Ovary (tissue), 9 donors: Measurements from ENCODE around the gene HHIPL1. TPM values are rescaled to one million over a fixed set of nuclear protein-coding genes. Genes with fewer than 3 reads are reported as not detected.

Experiments
- DNase-seq, 5 donors: peaks; one replicate each; pipeline ENCODE4 v3.0.0-alpha.2; 2019 to 2020
- H3K27ac ChIP-seq, 2 donors: fragments of 200-600 bp; one replicate each; pipeline versions ENCODE4 v1.5.1 to v1.8.0; 2019 to 2022
- H3K27me3 ChIP-seq: fragments of 200-600 bp; one replicate; pipeline ENCODE4 v1.8.0; 2022
- H3K36me3 ChIP-seq: fragments of 200-600 bp; sonication (generic); one replicate; pipeline ENCODE4 v1.5.1; 2019
- H3K4me1 ChIP-seq: one replicate; pipeline ENCODE4 v1.8.1; 2013; ENCODE audit warnings: mild to moderate bottlenecking, moderate library complexity; ENCODE audit not compliant: insufficient read depth
- H3K4me3 ChIP-seq: fragments of 200-600 bp; sonication (generic); one replicate; pipeline ENCODE4 v1.5.1; 2017
- H3K9me3 ChIP-seq, 2 donors: fragments of 200-600 bp in 1 of 2; sonication (generic) in 1 of 2; one replicate each; pipeline versions ENCODE4 v1.5.1 to v1.8.1; 2013 to 2019; ENCODE audit warnings: mild to moderate bottlenecking in 1 of 2, moderate library complexity in 1 of 2
- CTCF ChIP-seq, 3 donors: fragments of 450-650 bp in 2 of 3; fragments of 200-600 bp in 1 of 3; IDR thresholded peaks; one replicate each; pipeline versions ENCODE4 v1.5.1 to v1.8.0; 2016 to 2022; ENCODE audit warnings: antibody characterized with exemption in 3 of 3, mild to moderate bottlenecking in 1 of 3
- EP300 ChIP-seq: sonication (generic); formaldehyde crosslinking; IDR thresholded peaks from one replicate; pipeline ENCODE4 v1.6.1; 2017; ENCODE audit warnings: antibody characterized with exemption
- POLR2A ChIP-seq: fragments of 450-650 bp; IDR thresholded peaks from one replicate; pipeline ENCODE4 v1.6.1; 2017; ENCODE audit warnings: antibody characterized with exemption, mild to moderate bottlenecking, moderate library complexity
- WGBS, 3 donors: extraction: QIAGEN DNeasy Blood & Tissue Kit in 1 of 3; methylation state at CpG; one replicate each; pipeline versions ENCODE4 v1.1.5 to v1.1.7; 2013 to 2017; 5-methylcytosine and 5-hydroxymethylcytosine counted together
- intact Hi-C, 4 donors: fragments of 100-400 bp; cut with DNase I; formaldehyde crosslinking; loops; one replicate each; pipeline versions ENCODE4 v1.11.0 to v1.15.1; 2022 to 2023
- polyA plus RNA-seq, 2 donors: library from polyadenylated mRNA; stranded (reverse); fragments of 200-250 nt in 1 of 2; fragments of 350-450 nt in 1 of 2; fragmentation: Illumina TruSeq in 1 of 2; extraction: RNeasy Lipid Tissue Mini Kit (QIAGEN cat#74804) in 1 of 2; gene quantifications; one replicate each; pipeline ENCODE4 v1.2.3, GENCODE V29; 2013 to 2014
- total RNA-seq, 7 donors: library from RNA; depleted of rRNA in 2 of 7; stranded (reverse); fragments of >200 nt in 2 of 7; fragmentation: NEBNext Ultra II Directional in 3 of 7; extraction: Animal tissue kit (Norgen Biotek cat#: 25700) in 3 of 7; gene quantifications; one replicate each; pipeline versions ENCODE4 v1.1.0 to v1.2.4, GENCODE V29; 2016 to 2023
- donor health status: DM: no; HTN: no; CAD: no; lungs with moderate emphysema.
- donor health status: DM: no; HTN: no; CAD: no.
- donor health status: Bipolar disorder and iron deficiency.
- donor health status: DM: yes; HTN: yes; CAD: no.
- donor health status: DM: no; HTN: no; CAD: no.
- donor health status: DM: yes; HTN: yes; CAD: no.

HHIPL1 gene
- total and polyA plus RNA-seq, 9 donors, result 0.48 to 3.8 (median 2.1) TPM

- Histone ChIP-seq H3K27me3 (no peaks in the 10 kb centered on the region), H3K9me3 (no peaks in the 10 kb centered on the region), H3K36me3 (no peaks in the 10 kb centered on the region), H3K4me1 (peaks cover 23% of the 10 kb centered on the region), H3K27ac (no peak overlapping the region), H3K4me3 (no peak overlapping the region)
- no peak for TF ChIP-seq EP300
- TF ChIP-seq POLR2A, result no peak
- no peak for TF ChIP-seq CTCF (IDR thresholded peaks at IDR 0.05)
- WGBS, 3 donors, result 94 to 95% (median 95%) methylated on average over 20 of the region's 20 CpGs
- intact Hi-C loops, result no loop called here
- DNase-seq, result no peak
Observed at GRCh38 chr14:99597911-99598600, 46.9 kb upstream of the HHIPL1 start.

DNA sequence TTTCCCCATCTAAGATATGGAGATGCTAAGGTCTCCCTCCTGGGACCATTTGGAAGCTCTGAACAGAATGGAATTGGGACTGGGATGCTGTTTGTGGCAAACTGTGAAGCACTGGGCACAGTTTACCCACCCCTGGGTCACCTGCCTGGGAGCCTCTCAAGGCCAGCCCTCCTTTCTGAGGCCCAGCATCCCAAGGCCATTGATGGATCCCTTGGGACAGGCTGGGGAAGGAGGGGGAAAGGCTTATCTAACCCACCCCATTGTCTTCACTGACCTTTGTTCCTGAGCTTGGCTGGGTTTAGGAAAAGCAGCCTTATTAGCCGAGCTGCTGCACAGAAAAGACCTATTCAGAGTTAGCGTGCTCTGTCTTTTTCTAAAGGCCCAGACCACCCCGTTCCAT lies 46.2 kb upstream of the HHIPL1 start:
- no peak for DNase-seq
- H3K27ac ChIP-seq, result no peak overlapping the region
- no peak for TF ChIP-seq POLR2A
- no peak for TF ChIP-seq CTCF (IDR thresholded peaks at IDR 0.05)
- no peak for TF ChIP-seq EP300
- no peaks in the 10 kb centered on the region for H3K36me3 ChIP-seq
- no peaks in the 10 kb centered on the region for H3K27me3 ChIP-seq
- H3K9me3 ChIP-seq, result no peaks in the 10 kb centered on the region
- H3K4me1 ChIP-seq, result peaks cover 27% of the 10 kb centered on the region
- H3K4me3 ChIP-seq, result no peak overlapping the region
- intact Hi-C loops, result no loop called here
- WGBS, 3 donors, result 61 to 90% (median 72%) methylated on average over 3 of the region's 3 CpGs

- no peak overlapping the region for H3K4me3 ChIP-seq
- no peak overlapping the region for H3K27ac ChIP-seq
- 80 to 91% (median 86%) methylated on average over 6 of the region's 6 CpGs for WGBS, 3 donors
- no peaks in the 10 kb centered on the region for H3K27me3 ChIP-seq
- no peak for DNase-seq
- no peak for TF ChIP-seq EP300
- no peak for TF ChIP-seq POLR2A
- no peak for TF ChIP-seq CTCF (IDR thresholded peaks at IDR 0.05)
- peaks cover 27% of the 10 kb centered on the region for H3K4me1 ChIP-seq
- H3K9me3 ChIP-seq, result no peaks in the 10 kb centered on the region
- intact Hi-C loops, result no loop called here
- H3K36me3 ChIP-seq, result no peaks in the 10 kb centered on the region
Observed at GRCh38 chr14:99599393-99599792, 45.5 kb upstream of the HHIPL1 start.

DNA sequence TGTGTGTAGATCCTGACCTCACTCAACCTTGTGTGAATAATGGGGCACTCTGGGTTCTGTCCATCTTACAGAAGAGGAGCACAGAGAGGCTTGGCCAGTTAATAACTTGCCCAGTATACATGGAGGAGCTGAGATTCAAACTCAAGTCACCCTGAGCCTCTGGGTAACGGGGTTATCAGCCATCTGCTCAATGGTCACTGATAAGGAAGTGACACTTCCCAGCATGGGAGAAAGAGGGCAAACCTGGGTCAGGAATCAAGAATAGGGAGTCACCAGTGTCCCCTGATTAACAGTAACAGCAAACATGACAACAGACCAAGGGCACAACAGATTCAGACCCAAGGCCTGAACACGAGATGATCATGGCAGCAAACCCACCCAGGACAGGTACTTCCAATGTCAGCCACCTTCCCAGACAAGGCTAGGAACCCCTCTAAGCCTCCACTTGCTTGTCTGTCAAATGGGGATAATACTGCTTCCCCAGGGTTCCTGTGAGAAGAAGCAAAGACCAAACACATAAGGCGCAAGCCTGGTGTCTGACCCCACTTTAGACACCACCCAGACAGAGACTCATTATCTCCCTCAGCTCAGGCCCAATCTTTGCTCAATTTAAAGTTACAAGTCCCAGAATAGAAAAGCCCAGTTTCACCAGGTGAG lies 44.6 kb upstream of the HHIPL1 start:
- no peaks in the 10 kb centered on the region for H3K36me3 ChIP-seq
- H3K27ac ChIP-seq, result no peak overlapping the region
- H3K9me3 ChIP-seq, result no peaks in the 10 kb centered on the region
- WGBS, 3 donors, result 91 to 93% (median 93%) methylated on average over 3 of the region's 3 CpGs
- peaks cover 27% of the 10 kb centered on the region for H3K4me1 ChIP-seq
- no peak overlapping the region for H3K4me3 ChIP-seq
- H3K27me3 ChIP-seq, result no peaks in the 10 kb centered on the region
- intact Hi-C loops, result loop anchor here in 1 of 4 donors (5.0 kb wide), 1 partner anchor 33 kb away; no protein-coding TSS in a partner anchor
- no peak for TF ChIP-seq POLR2A
- no peak for TF ChIP-seq EP300
- TF ChIP-seq CTCF (IDR thresholded peaks at IDR 0.05), result no peak
- DNase-seq, result no peak
